Measurements from ENCODE around the gene STAMBPL1.

DNA sequence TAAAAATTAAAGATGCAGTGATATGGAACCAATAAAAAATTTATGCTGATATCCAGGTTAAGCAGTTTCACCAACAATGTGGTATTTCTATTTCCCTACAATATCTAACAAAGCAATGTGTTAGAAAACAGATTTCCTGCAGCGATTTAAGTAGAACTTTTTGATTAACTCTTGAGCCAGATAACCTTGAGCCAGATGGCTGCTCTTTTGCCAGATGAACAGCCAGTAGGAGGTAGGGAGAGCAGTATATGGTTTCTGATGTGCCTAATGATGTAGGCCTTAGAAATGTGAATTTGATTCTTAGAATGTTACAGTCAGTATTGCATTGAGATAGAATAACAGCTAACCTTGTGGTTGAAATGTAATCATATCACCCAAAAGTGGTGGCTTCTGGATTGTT is 31.1 kb downstream of the STAMBPL1 start:
- TF ChIP-seq, protein P1, sequence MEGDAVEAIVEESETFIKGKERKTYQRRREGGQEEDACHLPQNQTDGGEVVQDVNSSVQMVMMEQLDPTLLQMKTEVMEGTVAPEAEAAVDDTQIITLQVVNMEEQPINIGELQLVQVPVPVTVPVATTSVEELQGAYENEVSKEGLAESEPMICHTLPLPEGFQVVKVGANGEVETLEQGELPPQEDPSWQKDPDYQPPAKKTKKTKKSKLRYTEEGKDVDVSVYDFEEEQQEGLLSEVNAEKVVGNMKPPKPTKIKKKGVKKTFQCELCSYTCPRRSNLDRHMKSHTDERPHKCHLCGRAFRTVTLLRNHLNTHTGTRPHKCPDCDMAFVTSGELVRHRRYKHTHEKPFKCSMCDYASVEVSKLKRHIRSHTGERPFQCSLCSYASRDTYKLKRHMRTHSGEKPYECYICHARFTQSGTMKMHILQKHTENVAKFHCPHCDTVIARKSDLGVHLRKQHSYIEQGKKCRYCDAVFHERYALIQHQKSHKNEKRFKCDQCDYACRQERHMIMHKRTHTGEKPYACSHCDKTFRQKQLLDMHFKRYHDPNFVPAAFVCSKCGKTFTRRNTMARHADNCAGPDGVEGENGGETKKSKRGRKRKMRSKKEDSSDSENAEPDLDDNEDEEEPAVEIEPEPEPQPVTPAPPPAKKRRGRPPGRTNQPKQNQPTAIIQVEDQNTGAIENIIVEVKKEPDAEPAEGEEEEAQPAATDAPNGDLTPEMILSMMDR (IDR thresholded peaks at IDR 0.05; ENCODE audit: poor library complexity) = no peak
- no peak for TF ChIP-seq EZH2 (IDR thresholded peaks at IDR 0.05; ENCODE audit: borderline replicate concordance)
